ENCODE measurements around the gene RXRA.

- TF ChIP-seq CTCF (IDR thresholded peaks at IDR 0.05) (no peak), ZFX (IDR thresholded peaks at IDR 0.05; ENCODE audit: borderline replicate concordance) (no peak)
Measured at GRCh38 chr9:134388289-134388808, 62.1 kb downstream of the RXRA start.

Data from 22Rv1 (cell line).